Esophagus muscularis mucosa (tissue), 4 donors: ENCODE data around the gene PIM3.

Experiments used
- EP300 ChIP-seq: sonication (generic); formaldehyde crosslinking; IDR thresholded peaks from one replicate; pipeline ENCODE4 v1.6.1; 2017; ENCODE audit warnings: antibody characterized with exemption
- POLR2A ChIP-seq: fragments of 450-650 bp; IDR thresholded peaks from one replicate; pipeline ENCODE4 v1.6.1; 2017; ENCODE audit warnings: antibody characterized with exemption, moderate library complexity, mild to moderate bottlenecking, low read depth
- POLR2AphosphoS5 ChIP-seq, 2 donors: sonication (generic); formaldehyde crosslinking; IDR thresholded peaks; one replicate each; pipeline ENCODE4 v1.6.1; 2017; ENCODE audit warnings: antibody characterized with exemption in 2 of 2
- TF ChIP-seq, protein P1 (sequence below), 3 experiments: fragments of 200-600 bp in 2 of 3; fragments of 450-650 bp in 1 of 3; sonication (generic) in 2 of 3; IDR thresholded peaks; one replicate each; pipeline ENCODE4 v1.5.1; 2017 to 2019; ENCODE audit warnings: antibody characterized with exemption in 3 of 3, mild to moderate bottlenecking in 2 of 3, moderate library complexity in 1 of 3

DNA sequence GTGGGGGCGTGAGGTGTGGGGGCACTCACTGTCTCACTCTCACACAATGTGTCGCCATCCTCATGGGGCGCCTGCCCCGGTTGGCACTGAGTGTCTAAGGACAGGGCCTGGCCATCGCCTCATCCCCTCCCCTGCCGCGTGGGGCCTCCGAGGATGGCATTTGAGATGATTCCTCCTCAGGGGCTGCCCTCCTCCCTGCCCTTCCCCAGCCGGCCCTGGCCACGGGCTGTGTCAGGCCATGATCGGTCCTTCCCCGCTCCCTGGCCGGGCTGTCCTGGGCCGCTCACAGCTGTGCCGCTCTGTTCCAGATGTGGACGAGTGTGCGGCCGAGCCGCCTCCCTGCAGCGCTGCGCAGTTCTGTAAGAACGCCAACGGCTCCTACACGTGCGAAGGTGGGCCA is 37.6 kb upstream of the PIM3 start:
- TF ChIP-seq, protein P1, sequence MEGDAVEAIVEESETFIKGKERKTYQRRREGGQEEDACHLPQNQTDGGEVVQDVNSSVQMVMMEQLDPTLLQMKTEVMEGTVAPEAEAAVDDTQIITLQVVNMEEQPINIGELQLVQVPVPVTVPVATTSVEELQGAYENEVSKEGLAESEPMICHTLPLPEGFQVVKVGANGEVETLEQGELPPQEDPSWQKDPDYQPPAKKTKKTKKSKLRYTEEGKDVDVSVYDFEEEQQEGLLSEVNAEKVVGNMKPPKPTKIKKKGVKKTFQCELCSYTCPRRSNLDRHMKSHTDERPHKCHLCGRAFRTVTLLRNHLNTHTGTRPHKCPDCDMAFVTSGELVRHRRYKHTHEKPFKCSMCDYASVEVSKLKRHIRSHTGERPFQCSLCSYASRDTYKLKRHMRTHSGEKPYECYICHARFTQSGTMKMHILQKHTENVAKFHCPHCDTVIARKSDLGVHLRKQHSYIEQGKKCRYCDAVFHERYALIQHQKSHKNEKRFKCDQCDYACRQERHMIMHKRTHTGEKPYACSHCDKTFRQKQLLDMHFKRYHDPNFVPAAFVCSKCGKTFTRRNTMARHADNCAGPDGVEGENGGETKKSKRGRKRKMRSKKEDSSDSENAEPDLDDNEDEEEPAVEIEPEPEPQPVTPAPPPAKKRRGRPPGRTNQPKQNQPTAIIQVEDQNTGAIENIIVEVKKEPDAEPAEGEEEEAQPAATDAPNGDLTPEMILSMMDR (IDR thresholded peaks at IDR 0.05): no peak
- no peak for TF ChIP-seq EP300
- no peak for TF ChIP-seq POLR2A
- no peak for TF ChIP-seq POLR2AphosphoS5 (IDR thresholded peaks at IDR 0.05)
